Astrocyte (in vitro differentiated cells and primary cell): Measurements from ENCODE around the gene BNIP5.

Experiments used
- EZH2 ChIP-seq: IDR thresholded peaks from 2 replicates; pipeline ENCODE4 v1.6.1; 2012; ENCODE audit warnings: mild to moderate bottlenecking, low read length, inconsistent platforms; ENCODE audit not compliant: insufficient read depth
- TF ChIP-seq, protein P1 (sequence below): IDR thresholded peaks from 2 replicates; pipeline ENCODE4 v1.5.1; 2011; ENCODE audit warnings: low read depth, mild to moderate bottlenecking, inconsistent platforms, low read length, moderate library complexity; ENCODE audit not compliant: insufficient read depth

DNA sequence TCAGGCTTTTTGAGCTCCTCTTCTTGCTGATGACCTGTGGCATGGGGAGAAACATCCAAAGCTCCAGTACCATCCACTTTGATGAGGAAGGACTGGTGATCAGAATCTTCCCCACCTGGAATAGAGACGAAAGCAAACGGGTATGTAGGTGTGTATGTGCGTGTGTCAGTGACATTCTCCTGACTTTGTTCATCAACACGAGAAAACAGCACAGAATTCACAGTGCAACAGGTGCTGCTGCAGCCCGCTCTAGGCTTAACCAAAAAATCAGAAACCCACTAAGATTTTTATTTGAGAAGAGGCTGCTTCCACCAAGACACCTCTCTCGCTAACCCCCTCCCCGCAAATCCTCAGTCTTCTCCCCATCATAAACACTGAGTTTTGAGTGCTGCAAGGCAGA lies 8.1 kb downstream of the BNIP5 start:
- TF ChIP-seq, protein P1, sequence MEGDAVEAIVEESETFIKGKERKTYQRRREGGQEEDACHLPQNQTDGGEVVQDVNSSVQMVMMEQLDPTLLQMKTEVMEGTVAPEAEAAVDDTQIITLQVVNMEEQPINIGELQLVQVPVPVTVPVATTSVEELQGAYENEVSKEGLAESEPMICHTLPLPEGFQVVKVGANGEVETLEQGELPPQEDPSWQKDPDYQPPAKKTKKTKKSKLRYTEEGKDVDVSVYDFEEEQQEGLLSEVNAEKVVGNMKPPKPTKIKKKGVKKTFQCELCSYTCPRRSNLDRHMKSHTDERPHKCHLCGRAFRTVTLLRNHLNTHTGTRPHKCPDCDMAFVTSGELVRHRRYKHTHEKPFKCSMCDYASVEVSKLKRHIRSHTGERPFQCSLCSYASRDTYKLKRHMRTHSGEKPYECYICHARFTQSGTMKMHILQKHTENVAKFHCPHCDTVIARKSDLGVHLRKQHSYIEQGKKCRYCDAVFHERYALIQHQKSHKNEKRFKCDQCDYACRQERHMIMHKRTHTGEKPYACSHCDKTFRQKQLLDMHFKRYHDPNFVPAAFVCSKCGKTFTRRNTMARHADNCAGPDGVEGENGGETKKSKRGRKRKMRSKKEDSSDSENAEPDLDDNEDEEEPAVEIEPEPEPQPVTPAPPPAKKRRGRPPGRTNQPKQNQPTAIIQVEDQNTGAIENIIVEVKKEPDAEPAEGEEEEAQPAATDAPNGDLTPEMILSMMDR, result no peak
- no peak for TF ChIP-seq EZH2
